ENCODE data around the gene SAP25. TPM values are rescaled to one million over a fixed set of nuclear protein-coding genes. Genes with fewer than 3 reads are reported as not detected.

SAP25 gene
- total and polyA plus RNA-seq, 10 donors = 11.0 to 75.6 (median 25.1) TPM

DNA sequence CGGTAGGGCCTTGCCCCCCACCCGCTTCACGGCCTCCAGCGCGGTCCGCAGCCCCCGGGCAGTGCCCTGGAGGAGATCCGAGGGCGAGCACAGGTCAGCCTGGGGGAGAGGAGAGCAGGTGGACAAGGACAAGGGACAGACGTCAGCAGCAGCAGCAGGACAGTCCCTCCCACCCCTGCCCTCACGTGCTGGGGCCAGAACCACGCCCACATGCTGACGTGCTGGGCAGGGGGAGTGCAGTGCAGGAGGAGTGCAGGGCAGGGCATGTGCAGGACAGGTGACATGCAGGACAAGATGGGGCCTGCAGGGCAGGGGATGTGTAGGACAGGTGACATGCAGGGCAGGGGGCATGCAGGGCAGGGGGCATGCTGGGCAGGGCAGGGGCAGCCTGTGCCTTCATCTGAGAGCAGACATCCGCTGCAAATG is 1.5 kb upstream of the SAP25 start:
- Histone ChIP-seq H3K9me3 (no peaks in the 10 kb centered on the region), H3K4me1 (peaks cover 2 to 31% (median 12%) of the 10 kb centered on the region in 6 donors), H3K27ac (no peak overlapping the region), H3K4me3 (no peak overlapping the region), H3K36me3 (peaks cover 8 to 87% (median 78%) of the 10 kb centered on the region in 6 donors), H3K27me3 (replicated peaks in 1 of 7) (peaks cover 0 to 9% (median 0%) of the 10 kb centered on the region in 7 donors)
- TF ChIP-seq POLR2A (IDR thresholded peaks at IDR 0.05) (no peak), POLR2AphosphoS5 (IDR thresholded peaks at IDR 0.05) (peak; percentile 49 to 71 (median 55))
- DNase-seq = no peak
- intact Hi-C loops (cut with DNase I; ENCODE audit: low total_unique reads) = no loop called here
- WGBS, 5 donors = 76 to 86% (median 84%) methylated on average over 6 to 14 of the region's 14 CpGs

DNA sequence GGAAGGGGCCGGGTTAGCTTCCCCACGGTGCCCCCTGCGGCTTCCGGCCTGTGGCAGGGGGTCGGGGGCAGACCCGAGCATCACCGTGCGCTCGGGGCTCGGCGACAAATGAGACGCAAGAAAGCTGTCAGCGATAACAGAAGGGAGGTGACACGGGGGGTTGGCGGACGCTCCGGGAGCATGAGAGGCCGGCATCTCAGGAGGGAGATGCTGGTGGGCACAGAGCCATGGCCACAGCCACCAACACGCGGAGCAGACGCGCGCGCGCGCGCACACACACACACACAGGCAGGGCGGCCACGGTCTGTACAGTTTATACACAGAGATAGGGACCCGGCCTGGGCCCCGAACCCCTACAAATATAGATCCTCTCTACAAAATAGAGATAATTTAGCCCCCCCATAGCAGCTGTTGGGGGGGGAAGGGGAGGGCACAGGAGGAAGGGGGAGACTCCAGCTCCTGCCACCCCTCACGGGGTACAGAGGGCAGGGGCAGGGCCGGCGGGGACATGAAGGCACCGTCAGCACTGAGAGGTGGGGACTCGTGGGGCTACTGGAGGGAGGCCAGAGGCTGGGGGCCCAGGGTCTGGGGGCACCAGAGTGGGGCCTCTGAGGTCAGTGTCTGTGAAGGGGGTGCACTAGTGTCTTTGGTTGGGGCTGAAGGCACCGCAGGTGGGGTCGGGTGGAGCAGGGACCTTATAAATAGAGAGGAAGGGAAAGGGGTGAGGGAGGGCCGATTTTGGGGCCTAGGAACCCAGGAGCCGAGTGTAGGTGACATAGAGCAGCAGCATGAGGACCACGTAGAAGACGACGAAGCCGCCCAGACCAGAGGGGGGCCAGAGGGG is 884 bp upstream of the SAP25 start:
- intact Hi-C loops (cut with DNase I; ENCODE audit: low total_unique reads) = no loop called here
- Histone ChIP-seq H3K27ac (no peak overlapping the region), H3K4me1 (peaks cover 8 to 37% (median 18%) of the 10 kb centered on the region in 6 donors), H3K9me3 (no peaks in the 10 kb centered on the region), H3K36me3 (peaks cover 5 to 80% (median 72%) of the 10 kb centered on the region in 6 donors), H3K27me3 (replicated peaks in 1 of 7) (peaks cover 0 to 15% (median 0%) of the 10 kb centered on the region in 7 donors), H3K4me3 (no peak overlapping the region)
- 90 to 94% (median 91%) methylated on average over 43 to 44 of the region's 44 CpGs for WGBS, 5 donors
- TF ChIP-seq, protein P1, sequence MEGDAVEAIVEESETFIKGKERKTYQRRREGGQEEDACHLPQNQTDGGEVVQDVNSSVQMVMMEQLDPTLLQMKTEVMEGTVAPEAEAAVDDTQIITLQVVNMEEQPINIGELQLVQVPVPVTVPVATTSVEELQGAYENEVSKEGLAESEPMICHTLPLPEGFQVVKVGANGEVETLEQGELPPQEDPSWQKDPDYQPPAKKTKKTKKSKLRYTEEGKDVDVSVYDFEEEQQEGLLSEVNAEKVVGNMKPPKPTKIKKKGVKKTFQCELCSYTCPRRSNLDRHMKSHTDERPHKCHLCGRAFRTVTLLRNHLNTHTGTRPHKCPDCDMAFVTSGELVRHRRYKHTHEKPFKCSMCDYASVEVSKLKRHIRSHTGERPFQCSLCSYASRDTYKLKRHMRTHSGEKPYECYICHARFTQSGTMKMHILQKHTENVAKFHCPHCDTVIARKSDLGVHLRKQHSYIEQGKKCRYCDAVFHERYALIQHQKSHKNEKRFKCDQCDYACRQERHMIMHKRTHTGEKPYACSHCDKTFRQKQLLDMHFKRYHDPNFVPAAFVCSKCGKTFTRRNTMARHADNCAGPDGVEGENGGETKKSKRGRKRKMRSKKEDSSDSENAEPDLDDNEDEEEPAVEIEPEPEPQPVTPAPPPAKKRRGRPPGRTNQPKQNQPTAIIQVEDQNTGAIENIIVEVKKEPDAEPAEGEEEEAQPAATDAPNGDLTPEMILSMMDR (IDR thresholded peaks at IDR 0.05 in 8 of 11, conservative IDR thresholded peaks at IDR 0.05 in 3 of 11) = no peak
- TF ChIP-seq POLR2A (IDR thresholded peaks at IDR 0.05) (no peak), POLR2AphosphoS5 (IDR thresholded peaks at IDR 0.05) (peak in 2 of 3 donors; percentile 30 to 60)
- no peak for DNase-seq

DNA sequence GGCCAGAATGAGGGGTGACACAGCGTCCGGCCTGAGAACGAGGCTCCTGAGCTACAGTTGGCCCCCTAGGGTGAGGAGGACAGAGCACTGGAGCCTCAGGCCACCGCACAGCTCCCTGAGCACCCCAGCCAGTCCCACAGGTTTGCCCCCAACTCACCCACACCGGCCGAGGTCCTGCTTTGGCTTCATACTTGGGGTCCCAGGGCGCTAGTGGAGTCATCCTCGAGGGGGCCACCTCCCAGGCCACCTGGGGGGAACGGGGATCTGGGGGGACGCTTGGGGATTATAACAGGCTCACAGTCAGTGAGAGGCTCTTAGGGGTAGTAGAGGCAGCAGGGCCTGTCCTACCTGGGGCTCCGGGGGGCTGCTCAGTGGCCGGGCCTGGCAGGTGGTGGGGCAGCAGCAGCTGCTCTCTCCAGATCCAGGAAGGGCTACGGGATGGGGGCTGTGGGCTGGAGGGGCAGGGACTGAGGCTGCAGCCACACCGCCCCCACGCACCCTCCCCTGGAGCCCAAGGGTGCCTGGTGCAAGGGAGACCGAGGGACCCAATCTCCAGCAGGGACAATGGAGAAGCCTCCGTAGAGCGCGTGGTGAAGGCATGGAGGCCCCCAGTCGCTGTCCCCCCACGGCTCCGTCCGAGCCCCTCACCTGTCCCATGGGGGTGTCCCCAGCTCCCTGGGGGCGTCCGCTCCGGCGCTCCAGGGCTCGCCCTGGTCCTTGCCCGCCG is 588 bp downstream of the SAP25 start:
- intact Hi-C loops (cut with DNase I; ENCODE audit: low total_unique reads) = no loop called here
- DNase-seq = peak; percentile 74
- Histone ChIP-seq H3K4me3 (no peak overlapping the region), H3K9me3 (no peaks in the 10 kb centered on the region), H3K27me3 (replicated peaks in 1 of 7) (peaks cover 0 to 17% (median 0%) of the 10 kb centered on the region in 7 donors), H3K27ac (no peak overlapping the region), H3K4me1 (peaks cover 11 to 52% (median 33%) of the 10 kb centered on the region in 6 donors), H3K36me3 (peaks cover 5 to 66% (median 58%) of the 10 kb centered on the region in 6 donors)
- 93 to 95% (median 94%) methylated on average over 9 to 30 of the region's 30 CpGs for WGBS, 5 donors
- peak in 2 of 3 donors; percentile 2 to 49 for TF ChIP-seq POLR2AphosphoS5 (IDR thresholded peaks at IDR 0.05)
- TF ChIP-seq, protein P1 (IDR thresholded peaks at IDR 0.05 in 8 of 11, conservative IDR thresholded peaks at IDR 0.05 in 3 of 11) = no peak
- no peak for TF ChIP-seq POLR2A (IDR thresholded peaks at IDR 0.05)

DNA sequence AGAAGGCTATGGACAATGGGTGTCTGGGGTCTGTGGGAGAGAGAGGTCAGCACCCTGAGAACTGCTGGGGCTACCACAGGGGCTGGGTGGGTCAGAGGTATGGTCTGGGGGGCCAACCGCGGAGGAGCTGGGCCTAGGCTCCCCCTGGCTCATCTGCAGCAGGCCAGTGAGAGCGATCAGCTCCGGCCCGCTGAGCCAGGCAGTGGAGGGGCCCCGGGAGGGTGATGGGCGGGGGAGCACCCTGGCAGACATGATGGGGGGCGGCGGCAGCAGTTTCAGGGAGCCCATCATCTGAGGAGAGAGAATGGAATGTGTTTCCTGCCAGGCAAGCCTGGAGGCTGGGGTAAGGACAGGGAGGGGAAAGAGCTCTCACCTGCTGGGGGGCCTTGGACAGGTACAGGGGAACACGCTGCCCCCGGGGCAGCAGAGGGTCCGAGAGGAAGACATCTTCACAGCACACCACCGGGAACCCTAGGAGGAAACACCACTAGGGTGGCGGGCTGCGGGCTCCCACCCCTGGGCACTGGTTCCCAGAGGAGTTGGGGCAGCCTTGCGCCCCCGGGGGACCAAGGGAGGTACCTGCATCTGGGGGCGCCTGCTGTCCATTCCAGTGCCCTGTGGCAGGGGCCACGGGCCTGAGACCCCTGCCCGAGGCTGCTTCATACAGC is 1.3 kb downstream of the SAP25 start:
- TF ChIP-seq, protein P1 (IDR thresholded peaks at IDR 0.05 in 8 of 11, conservative IDR thresholded peaks at IDR 0.05 in 3 of 11) = no peak
- TF ChIP-seq POLR2AphosphoS5 (IDR thresholded peaks at IDR 0.05) (peak in 2 of 3 donors; percentile 19 to 49), POLR2A (IDR thresholded peaks at IDR 0.05) (no peak)
- peaks cover 0 to 17% (median 0%) of the 10 kb centered on the region in 7 donors for H3K27me3 ChIP-seq (replicated peaks in 1 of 7)
- H3K4me1 ChIP-seq = peaks cover 18 to 59% (median 40%) of the 10 kb centered on the region in 6 donors
- H3K36me3 ChIP-seq = peaks cover 0 to 59% (median 51%) of the 10 kb centered on the region in 6 donors
- H3K9me3 ChIP-seq = no peaks in the 10 kb centered on the region
- no peak overlapping the region for H3K27ac ChIP-seq
- intact Hi-C loops (cut with DNase I; ENCODE audit: low total_unique reads) = no loop called here
- 84 to 95% (median 89%) methylated on average over 11 to 20 of the region's 20 CpGs for WGBS, 5 donors
- no peak overlapping the region for H3K4me3 ChIP-seq
- DNase-seq = peak; percentile 74
